Colonic mucosa (tissue), 4 donors: Measurements from ENCODE around the gene OR5AU1. TPM values are rescaled to one million over a fixed set of nuclear protein-coding genes. Genes with fewer than 3 reads are reported as not detected.
A peak's percentile ranks its signal among the peaks of the same experiment; 100 is the strongest.

Experiments
- DNase-seq: peaks from one replicate; pipeline ENCODE4 v3.0.0-alpha.2; 2020
- H3K27ac ChIP-seq: fragments of 200-600 bp; one replicate; pipeline ENCODE4 v1.8.0; 2021
- H3K27me3 ChIP-seq: fragments of 200-600 bp; one replicate; pipeline ENCODE4 v1.8.0; 2021
- H3K36me3 ChIP-seq: fragments of 200-600 bp; one replicate; pipeline ENCODE4 v1.8.0; 2021
- H3K4me1 ChIP-seq: fragments of 200-600 bp; one replicate; pipeline ENCODE4 v1.8.0; 2021; ENCODE audit warnings: mild to moderate bottlenecking
- H3K4me3 ChIP-seq: fragments of 200-600 bp; one replicate; pipeline ENCODE4 v1.8.0; 2021
- H3K9ac ChIP-seq, 2 donors: one replicate each; pipeline ENCODE4 v1.7.0; 2013; ENCODE audit warnings: control low read depth in 2 of 2, low read depth in 2 of 2, low read length in 2 of 2
- H3K9me3 ChIP-seq: fragments of 200-600 bp; one replicate; pipeline ENCODE4 v1.8.0; 2021
- intact Hi-C: fragments of 100-400 bp; cut with DNase I; formaldehyde crosslinking; loops from one replicate; pipeline ENCODE4 v1.14.1; 2022
- total RNA-seq, 2 donors: library from RNA; stranded (reverse); fragmentation: NEBNext Ultra II Directional in 1 of 2; extraction: Animal tissue kit (Norgen Biotek cat#: 25700) in 1 of 2; gene quantifications; one replicate each; pipeline ENCODE4 v1.2.1, GENCODE V29; 2021
- TF ChIP-seq, protein P1 (sequence below): fragments of 200-600 bp; IDR thresholded peaks from one replicate; pipeline ENCODE4 v1.8.0; 2022; ENCODE audit warnings: antibody characterized with exemption, mild to moderate bottlenecking
- donor health status: healthy.
- donor health status: DM: no; HTN: no; CAD: no.
- donor health status: DM: no; HTN: no; CAD: no.

Gene OR5AU1
- total RNA-seq, 2 donors from 2014 or later = not detected

GRCh38 chr14:21107283-21107800 is 48.5 kb downstream of the OR5AU1 start:
- Histone ChIP-seq H3K27ac (peak overlapping the region; percentile 19), H3K27me3 (no peaks in the 10 kb centered on the region), H3K9ac (no peak overlapping the region), H3K4me3 (no peak overlapping the region), H3K4me1 (peaks cover 13% of the 10 kb centered on the region), H3K9me3 (no peaks in the 10 kb centered on the region), H3K36me3 (no peaks in the 10 kb centered on the region)
- peak; percentile 44 for DNase-seq
- TF ChIP-seq, protein P1, sequence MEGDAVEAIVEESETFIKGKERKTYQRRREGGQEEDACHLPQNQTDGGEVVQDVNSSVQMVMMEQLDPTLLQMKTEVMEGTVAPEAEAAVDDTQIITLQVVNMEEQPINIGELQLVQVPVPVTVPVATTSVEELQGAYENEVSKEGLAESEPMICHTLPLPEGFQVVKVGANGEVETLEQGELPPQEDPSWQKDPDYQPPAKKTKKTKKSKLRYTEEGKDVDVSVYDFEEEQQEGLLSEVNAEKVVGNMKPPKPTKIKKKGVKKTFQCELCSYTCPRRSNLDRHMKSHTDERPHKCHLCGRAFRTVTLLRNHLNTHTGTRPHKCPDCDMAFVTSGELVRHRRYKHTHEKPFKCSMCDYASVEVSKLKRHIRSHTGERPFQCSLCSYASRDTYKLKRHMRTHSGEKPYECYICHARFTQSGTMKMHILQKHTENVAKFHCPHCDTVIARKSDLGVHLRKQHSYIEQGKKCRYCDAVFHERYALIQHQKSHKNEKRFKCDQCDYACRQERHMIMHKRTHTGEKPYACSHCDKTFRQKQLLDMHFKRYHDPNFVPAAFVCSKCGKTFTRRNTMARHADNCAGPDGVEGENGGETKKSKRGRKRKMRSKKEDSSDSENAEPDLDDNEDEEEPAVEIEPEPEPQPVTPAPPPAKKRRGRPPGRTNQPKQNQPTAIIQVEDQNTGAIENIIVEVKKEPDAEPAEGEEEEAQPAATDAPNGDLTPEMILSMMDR = no peak
- intact Hi-C loops = loop anchor here (5.0 kb wide), 1 partner anchor 40 kb away; no protein-coding TSS in a partner anchor

DNA sequence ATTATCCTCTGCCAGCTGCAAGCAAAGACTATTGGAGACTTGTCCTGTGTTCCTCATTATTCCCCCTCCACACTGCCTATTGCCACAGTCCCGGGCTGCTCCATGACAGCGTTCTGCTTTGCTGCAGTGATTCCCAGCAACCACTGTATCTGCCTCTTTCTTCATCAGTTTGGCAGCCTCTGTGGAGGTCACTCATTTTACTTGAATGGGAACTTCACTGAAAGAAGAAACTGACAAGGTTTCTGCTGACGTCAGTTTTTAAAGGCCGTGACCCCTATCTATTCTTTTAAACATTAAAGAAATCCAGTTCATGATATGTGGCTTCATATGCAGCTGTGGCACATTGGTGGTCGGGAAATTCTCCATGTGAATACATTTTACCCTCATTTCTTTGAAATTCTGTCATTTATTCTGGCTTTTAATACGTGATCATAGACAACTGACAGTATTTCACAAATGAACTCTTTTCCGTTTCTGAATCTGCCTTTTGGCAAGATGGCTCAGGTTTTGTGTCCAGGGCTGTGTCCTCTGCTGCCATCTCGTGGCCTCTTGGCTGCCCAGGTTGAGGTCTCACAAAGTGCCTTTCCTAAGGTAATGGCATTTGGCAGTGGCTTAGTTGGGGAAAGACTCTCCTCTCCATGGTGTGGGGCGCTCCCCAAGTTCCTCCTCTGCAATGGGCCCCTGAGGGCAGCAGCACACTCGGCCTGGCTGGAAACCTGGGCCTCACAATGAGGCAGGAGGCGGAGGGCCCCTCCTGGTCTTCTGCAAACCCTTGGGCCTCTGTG is 49.2 kb downstream of the OR5AU1 start:
- DNase-seq = peak; percentile 91
- intact Hi-C loops = loop anchor here (5.0 kb wide), 1 partner anchor 39 kb away; no protein-coding TSS in a partner anchor
- Histone ChIP-seq H3K9ac (peak overlapping the region in 1 of 2 donors; percentile 39), H3K36me3 (no peaks in the 10 kb centered on the region), H3K27me3 (no peaks in the 10 kb centered on the region), H3K9me3 (no peaks in the 10 kb centered on the region), H3K4me1 (peaks cover 15% of the 10 kb centered on the region), H3K27ac (peak overlapping the region; percentile 19), H3K4me3 (no peak overlapping the region)
- TF ChIP-seq, protein P1 = peak; percentile 72

GRCh38 chr14:21106176-21106497 is 49.7 kb downstream of the OR5AU1 start:
- Histone ChIP-seq H3K4me3 (no peak overlapping the region), H3K27me3 (no peaks in the 10 kb centered on the region), H3K4me1 (peaks cover 15% of the 10 kb centered on the region), H3K36me3 (no peaks in the 10 kb centered on the region), H3K9me3 (no peaks in the 10 kb centered on the region), H3K9ac (peak overlapping the region in 1 of 2 donors; percentile 39), H3K27ac (peak overlapping the region; percentile 19)
- intact Hi-C loops = loop anchor here (5.0 kb wide), 1 partner anchor 39 kb away; no protein-coding TSS in a partner anchor
- DNase-seq = no peak
- TF ChIP-seq, protein P1 = no peak

DNA sequence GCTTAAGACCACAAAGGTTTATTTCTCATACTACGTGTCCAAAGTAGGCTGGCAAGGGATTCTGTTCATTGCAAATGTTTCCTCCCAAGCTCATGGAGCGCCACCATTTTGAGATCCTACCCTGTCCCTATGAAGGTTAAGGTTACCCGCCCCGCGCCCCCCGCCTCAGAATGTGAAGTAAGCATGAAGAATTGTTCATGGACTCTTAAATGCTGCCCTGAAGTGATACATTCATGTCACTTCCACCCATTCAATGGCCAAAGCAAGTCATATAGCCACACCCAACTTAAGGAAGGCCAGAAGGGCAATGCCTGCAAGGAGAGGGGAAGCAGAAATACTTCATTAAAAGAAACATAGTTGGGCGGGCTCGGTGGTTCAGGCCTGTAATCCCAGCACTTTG is 50.8 kb downstream of the OR5AU1 start:
- TF ChIP-seq, protein P1 = no peak
- H3K9me3 ChIP-seq = no peaks in the 10 kb centered on the region
- H3K27ac ChIP-seq = peak overlapping the region; percentile 99
- H3K36me3 ChIP-seq = no peaks in the 10 kb centered on the region
- DNase-seq = peak; percentile 54
- peaks cover 15% of the 10 kb centered on the region for H3K4me1 ChIP-seq
- peak overlapping the region in 1 of 2 donors; percentile 82 for H3K9ac ChIP-seq
- intact Hi-C loops = loop anchor here (5.0 kb wide), 1 partner anchor 38 kb away; no protein-coding TSS in a partner anchor
- H3K27me3 ChIP-seq = no peaks in the 10 kb centered on the region
- H3K4me3 ChIP-seq = no peak overlapping the region

Other genes starting within 250 kb of the OR5AU1 start
- gene RNASE2, start 200.6 kb downstream of the OR5AU1 start, total RNA-seq = 1 to 10 TPM in 1 of 2 donors, not detected in 1; 1.1 TPM
- 10 to 100 TPM; 59.6 to 79.3 TPM for gene METTL17, start 166.1 kb downstream of the OR5AU1 start, total RNA-seq
- gene SLC39A2, start 156.8 kb downstream of the OR5AU1 start, total RNA-seq = 1 to 10 TPM; 1.2 to 3.0 TPM
- 100 to 1,000 TPM; 136 to 171 TPM for gene NDRG2, start 131.0 kb downstream of the OR5AU1 start, total RNA-seq
- under 1 TPM in 1 of 2 donors, not detected in 1; 0.94 TPM for gene TPPP2, start 125.8 kb downstream of the OR5AU1 start, total RNA-seq
- gene RNASE13, start 121.3 kb downstream of the OR5AU1 start, total RNA-seq = not detected
- under 1 TPM; 0.16 to 0.30 TPM for gene RNASE7, start 113.7 kb downstream of the OR5AU1 start, total RNA-seq
- gene RNASE8, start 98.2 kb downstream of the OR5AU1 start, total RNA-seq = not detected
- gene ARHGEF40, start 85.8 kb downstream of the OR5AU1 start, total RNA-seq = 10 to 100 TPM; 49.5 to 66.9 TPM
- gene ZNF219, start 57.4 kb downstream of the OR5AU1 start, total RNA-seq = 10 to 100 TPM; 44.0 to 79.6 TPM
- 10 to 100 TPM; 28.8 to 48.3 TPM for gene TMEM253, start 55.0 kb downstream of the OR5AU1 start, total RNA-seq
- gene HNRNPC, start 113.4 kb upstream of the OR5AU1 start, total RNA-seq = 100 to 1,000 TPM; 363 to 653 TPM
- gene RPGRIP1, start 124.0 kb upstream of the OR5AU1 start, total RNA-seq = under 1 TPM in 1 of 2 donors, not detected in 1; 0.40 TPM
- 10 to 100 TPM; 43.9 to 71.8 TPM for gene SUPT16H, start 228.0 kb upstream of the OR5AU1 start, total RNA-seq